Measurements from ENCODE around the gene SASH3. TPM values are rescaled to one million over a fixed set of nuclear protein-coding genes. Genes with fewer than 3 reads are reported as not detected.

The SASH3 gene
- total RNA-seq, 4 donors from 2014 or later: 3.9 to 10.4 (median 6.3) TPM

GRCh38 chrX:129769467-129770154, 10.1 kb upstream of the SASH3 start:
- no peaks in the 10 kb centered on the region for H3K27me3 ChIP-seq
- TF ChIP-seq POLR2A (IDR thresholded peaks at IDR 0.05; ENCODE audit: low read depth): no peak
- no peak for TF ChIP-seq EP300 (IDR thresholded peaks at IDR 0.05)
- no peak for TF ChIP-seq POLR2AphosphoS5 (IDR thresholded peaks at IDR 0.05)
- TF ChIP-seq CTCF (IDR thresholded peaks at IDR 0.05): no peak
- no peaks in the 10 kb centered on the region for H3K4me1 ChIP-seq
- no peak overlapping the region for H3K4me3 ChIP-seq
- no peak for DNase-seq (ENCODE audit: extremely low spot score)
- 64% methylated on average over 9 of the region's 9 CpGs for WGBS
- H3K36me3 ChIP-seq: no peaks in the 10 kb centered on the region
- intact Hi-C loops (cut with DNase I): no loop called here
- H3K27ac ChIP-seq (replicated peaks in 1 of 4): no peak overlapping the region
- no peaks in the 10 kb centered on the region for H3K9me3 ChIP-seq

GRCh38 chrX:129771266-129771995, 8.3 kb upstream of the SASH3 start:
- Histone ChIP-seq H3K4me3 (no peak overlapping the region), H3K36me3 (no peaks in the 10 kb centered on the region), H3K27me3 (no peaks in the 10 kb centered on the region), H3K9me3 (no peaks in the 10 kb centered on the region), H3K4me1 (no peaks in the 10 kb centered on the region), H3K27ac (replicated peaks in 1 of 4) (no peak overlapping the region)
- 71% methylated on average over 14 of the region's 14 CpGs for WGBS
- DNase-seq (ENCODE audit: extremely low spot score): no peak
- intact Hi-C loops (cut with DNase I): no loop called here
- TF ChIP-seq POLR2A (IDR thresholded peaks at IDR 0.05; ENCODE audit: low read depth) (no peak), EP300 (IDR thresholded peaks at IDR 0.05) (no peak), CTCF (IDR thresholded peaks at IDR 0.05) (no peak), POLR2AphosphoS5 (IDR thresholded peaks at IDR 0.05) (no peak)

GRCh38 chrX:129772796-129773431, 6.8 kb upstream of the SASH3 start:
- no peaks in the 10 kb centered on the region for H3K9me3 ChIP-seq
- H3K36me3 ChIP-seq: no peaks in the 10 kb centered on the region
- no peak overlapping the region for H3K27ac ChIP-seq (replicated peaks in 1 of 4)
- H3K4me1 ChIP-seq: no peaks in the 10 kb centered on the region
- H3K27me3 ChIP-seq: no peaks in the 10 kb centered on the region
- intact Hi-C loops (cut with DNase I): no loop called here
- 65% methylated on average over 14 of the region's 14 CpGs for WGBS
- no peak overlapping the region for H3K4me3 ChIP-seq
- TF ChIP-seq CTCF (IDR thresholded peaks at IDR 0.05) (no peak), EP300 (IDR thresholded peaks at IDR 0.05) (no peak), POLR2A (IDR thresholded peaks at IDR 0.05; ENCODE audit: low read depth) (no peak), POLR2AphosphoS5 (IDR thresholded peaks at IDR 0.05) (no peak)
- no peak for DNase-seq (ENCODE audit: extremely low spot score)

- Histone ChIP-seq H3K36me3 (no peaks in the 10 kb centered on the region), H3K4me1 (no peaks in the 10 kb centered on the region), H3K9me3 (no peaks in the 10 kb centered on the region), H3K27me3 (no peaks in the 10 kb centered on the region), H3K4me3 (no peak overlapping the region), H3K27ac (replicated peaks in 1 of 4) (no peak overlapping the region)
- no peak for TF ChIP-seq POLR2AphosphoS5 (IDR thresholded peaks at IDR 0.05)
- no peak for TF ChIP-seq POLR2A (IDR thresholded peaks at IDR 0.05; ENCODE audit: low read depth)
- no peak for TF ChIP-seq CTCF (IDR thresholded peaks at IDR 0.05)
- no peak for TF ChIP-seq EP300 (IDR thresholded peaks at IDR 0.05)
- intact Hi-C loops (cut with DNase I): no loop called here
- no peak for DNase-seq (ENCODE audit: extremely low spot score)
- 65% methylated on average over 4 of the region's 4 CpGs for WGBS
Measured at GRCh38 chrX:129773649-129774458, 5.9 kb upstream of the SASH3 start.

Measured in esophagus muscularis mucosa (tissue), 4 donors.